MM.1S (cell line): ENCODE measurements around the gene TTC7B.

Source experiments
- EZH2 ChIP-seq: fragments of 300-600 bp; sonication (generic); optimal IDR thresholded peaks from 2 replicates; pipeline ENCODE3; 2017; ENCODE audit warnings: low read depth, mild to moderate bottlenecking, antibody characterized with exemption, low read length, mixed read lengths
- TF ChIP-seq, protein P1 (sequence below): fragments of 300-600 bp; sonication (generic); IDR thresholded peaks from 2 replicates; pipeline ENCODE4 v1.5.1; 2016; ENCODE audit warnings: antibody characterized with exemption, low read length, mixed read lengths

DNA sequence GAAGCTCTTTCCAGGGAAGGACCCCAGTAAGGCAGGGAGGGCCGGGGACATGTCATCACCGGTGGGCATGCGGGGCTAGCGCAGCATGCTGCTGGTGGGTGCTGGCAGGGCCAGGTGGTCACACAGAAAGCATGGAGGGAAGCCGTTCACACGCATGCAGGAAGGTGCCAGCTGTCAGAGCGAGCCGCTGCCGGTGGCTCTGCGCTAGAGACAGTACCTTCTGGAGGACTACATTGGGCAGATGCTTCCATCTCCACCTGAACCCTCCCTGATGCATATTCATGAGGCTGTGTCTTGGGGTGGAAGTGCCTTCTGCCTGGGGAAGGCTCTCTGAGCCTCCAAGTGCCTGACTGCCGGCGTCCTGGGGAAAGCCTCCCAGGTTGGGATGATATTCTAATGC is 215.6 kb downstream of the TTC7B start:
- TF ChIP-seq, protein P1, sequence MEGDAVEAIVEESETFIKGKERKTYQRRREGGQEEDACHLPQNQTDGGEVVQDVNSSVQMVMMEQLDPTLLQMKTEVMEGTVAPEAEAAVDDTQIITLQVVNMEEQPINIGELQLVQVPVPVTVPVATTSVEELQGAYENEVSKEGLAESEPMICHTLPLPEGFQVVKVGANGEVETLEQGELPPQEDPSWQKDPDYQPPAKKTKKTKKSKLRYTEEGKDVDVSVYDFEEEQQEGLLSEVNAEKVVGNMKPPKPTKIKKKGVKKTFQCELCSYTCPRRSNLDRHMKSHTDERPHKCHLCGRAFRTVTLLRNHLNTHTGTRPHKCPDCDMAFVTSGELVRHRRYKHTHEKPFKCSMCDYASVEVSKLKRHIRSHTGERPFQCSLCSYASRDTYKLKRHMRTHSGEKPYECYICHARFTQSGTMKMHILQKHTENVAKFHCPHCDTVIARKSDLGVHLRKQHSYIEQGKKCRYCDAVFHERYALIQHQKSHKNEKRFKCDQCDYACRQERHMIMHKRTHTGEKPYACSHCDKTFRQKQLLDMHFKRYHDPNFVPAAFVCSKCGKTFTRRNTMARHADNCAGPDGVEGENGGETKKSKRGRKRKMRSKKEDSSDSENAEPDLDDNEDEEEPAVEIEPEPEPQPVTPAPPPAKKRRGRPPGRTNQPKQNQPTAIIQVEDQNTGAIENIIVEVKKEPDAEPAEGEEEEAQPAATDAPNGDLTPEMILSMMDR: no peak
- no peak for TF ChIP-seq EZH2
